ENCODE measurements around the gene CBX3. TPM values are rescaled to one million over a fixed set of nuclear protein-coding genes. Genes with fewer than 3 reads are reported as not detected.
A peak's percentile ranks its signal among the peaks of the same experiment; 100 is the strongest.

Gene CBX3
- total RNA-seq, 2 experiments from 2014 or later, result 214 to 215 TPM

DNA sequence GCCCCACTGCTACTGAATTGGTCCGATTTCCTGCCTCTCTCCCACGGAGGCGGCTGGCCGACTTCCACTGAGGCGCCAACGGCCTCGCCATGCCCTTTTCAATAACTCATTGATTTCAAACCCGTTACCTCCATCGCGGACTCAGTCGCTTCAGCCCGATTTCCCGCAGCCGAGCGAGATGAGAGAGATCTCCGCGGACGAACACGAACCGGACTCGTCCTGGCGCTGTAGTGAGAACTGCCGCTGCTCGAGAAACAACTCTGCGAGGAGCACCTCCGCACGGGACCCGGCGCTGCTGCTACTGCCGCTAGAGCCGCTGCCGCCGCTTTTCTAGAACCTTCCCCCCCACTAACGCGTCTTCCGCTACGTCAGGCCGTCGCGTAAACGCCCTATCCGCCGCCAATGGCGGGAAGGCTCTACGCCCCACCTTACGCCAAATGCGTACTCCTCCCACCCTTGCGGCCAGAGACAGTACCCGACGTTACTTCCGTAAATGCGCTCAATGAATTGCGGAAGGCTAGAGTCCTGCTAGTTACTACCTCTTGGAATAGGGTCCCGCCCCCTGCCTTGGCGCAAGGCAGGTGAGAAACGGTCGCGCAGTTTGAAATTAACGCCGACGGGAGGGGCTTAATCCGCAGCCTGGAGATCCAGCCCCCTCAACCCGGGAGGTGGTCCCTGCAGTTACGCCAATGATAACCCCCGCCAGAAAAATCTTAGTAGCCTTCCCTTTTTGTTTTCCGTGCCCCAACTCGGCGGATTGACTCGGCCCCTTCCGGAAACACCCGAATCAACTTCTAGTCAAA is 900 bp upstream of the CBX3 start, which contains the start of gene HNRNPA2B1:
TSS of gene HNRNPA2B1 (minus strand) at position 303 of the 803 bp plus-strand sequence. CDS start at position 134, 169 bp downstream.
- peaks cover 77% of the 10 kb centered on the region for H3K36me3 Mint-ChIP-seq (ENCODE audit: low read depth)
- H3K27ac Mint-ChIP-seq, result peak within 1 kb of the TSS; percentile 98
- H3K4me1 Mint-ChIP-seq, result peaks cover 41% of the 10 kb centered on the region
- no peaks in the 10 kb centered on the region for H3K27me3 Mint-ChIP-seq
- DNase-seq, result peak; percentile 98
- H3K9me3 Mint-ChIP-seq, result no peaks in the 10 kb centered on the region
- peak within 1 kb of the TSS; percentile 94 for H3K4me3 Mint-ChIP-seq
- ChIA-PET CTCF (interaction anchor here (1.0 to 4.9 kb wide), 8 partner anchors 49 to 305 kb away, joined by 3 to 29 read pairs (median 4); partner anchors contain the start of genes NFE2L3 and SNX10), POLR2A (interaction anchor here (0.5 to 13.1 kb wide), 32 partner anchors 8 to 342 kb away, joined by 3 to 406 read pairs (median 4); partner anchors contain the start of genes NFE2L3 and SNX10)

DNA sequence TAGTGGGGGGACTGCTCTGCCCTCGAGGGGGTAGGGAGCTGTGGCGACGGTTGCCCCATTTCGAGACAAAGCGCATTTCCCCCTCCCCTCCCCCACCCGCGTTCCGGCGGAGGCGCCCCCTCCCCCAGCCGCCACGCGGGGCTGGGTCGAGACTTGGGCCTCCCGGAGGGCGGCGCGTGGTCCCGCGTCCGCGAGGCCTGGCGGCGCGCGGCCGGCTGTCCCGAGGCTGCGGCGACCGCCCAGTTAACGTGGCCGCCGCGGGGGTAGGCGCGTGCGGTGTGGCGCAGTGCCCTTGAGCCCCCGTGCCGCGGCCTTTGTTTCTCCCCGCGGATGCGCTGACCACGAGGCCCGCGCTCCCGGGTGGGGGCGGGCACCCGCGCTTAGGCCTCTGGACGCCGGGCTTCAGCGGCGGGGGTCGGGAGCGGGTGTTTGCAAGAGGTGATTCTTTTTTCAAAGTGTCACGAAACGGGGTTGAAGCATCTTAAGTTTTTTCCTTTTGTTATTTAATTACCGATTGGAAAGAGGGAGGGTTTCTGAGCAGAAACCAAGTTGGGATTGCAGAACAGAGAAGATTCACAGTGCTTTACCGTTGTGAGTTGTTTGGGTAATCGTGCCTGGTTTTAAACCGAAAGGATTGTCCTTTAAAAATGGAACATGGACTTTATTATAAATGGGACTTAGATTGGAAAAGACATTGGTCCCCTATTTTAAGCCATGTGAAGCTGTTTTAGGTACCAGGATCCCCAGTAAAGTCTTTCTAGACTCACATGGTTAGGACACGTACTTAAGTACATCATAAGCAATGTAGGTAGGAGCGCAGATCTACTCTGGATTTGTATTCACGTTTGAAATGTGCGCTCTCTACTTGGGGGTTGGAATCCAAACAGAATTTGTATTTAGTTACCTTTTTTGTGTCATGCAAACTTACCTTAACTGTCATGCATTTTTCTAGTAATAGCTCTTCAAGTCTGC is 760 bp downstream of the CBX3 start:
- POLR2A ChIA-PET, result interaction anchor here (0.6 to 13.1 kb wide), 25 partner anchors 10 to 340 kb away, joined by 3 to 406 read pairs (median 5); partner anchors contain the start of genes NFE2L3 and SNX10
- peak; percentile 56 for DNase-seq
- no peaks in the 10 kb centered on the region for H3K27me3 Mint-ChIP-seq
- peaks cover 75% of the 10 kb centered on the region for H3K36me3 Mint-ChIP-seq (ENCODE audit: low read depth)
- peak overlapping the region; percentile 87 for H3K27ac Mint-ChIP-seq
- no peaks in the 10 kb centered on the region for H3K9me3 Mint-ChIP-seq
- H3K4me3 Mint-ChIP-seq, result peak overlapping the region; percentile 94
- peaks cover 39% of the 10 kb centered on the region for H3K4me1 Mint-ChIP-seq
- CTCF ChIA-PET, result interaction anchor here (1.0 to 1.9 kb wide), 8 partner anchors 10 to 305 kb away, joined by 3 to 9 read pairs (median 3); partner anchors contain the start of gene NFE2L3

DNA sequence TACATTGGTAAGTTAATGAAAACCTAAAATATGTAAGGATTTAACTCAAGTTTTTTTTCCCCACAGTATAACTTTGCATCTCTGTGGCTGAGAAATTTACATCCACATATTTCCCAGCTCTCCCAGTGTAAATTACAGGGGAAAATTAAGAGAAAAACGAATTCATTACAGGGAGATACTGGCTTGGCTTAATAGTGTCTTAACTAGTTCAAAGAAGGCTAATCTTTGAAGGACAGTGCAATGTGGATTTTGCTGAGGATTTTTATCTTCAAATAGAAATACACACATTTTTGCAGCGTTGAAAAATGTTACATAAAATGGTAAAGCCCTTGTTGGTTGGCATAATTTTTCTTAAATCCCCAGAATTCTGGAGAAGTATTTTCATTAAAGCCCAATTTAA is 1.5 kb downstream of the CBX3 start:
- DNase-seq, result no peak
- H3K27ac Mint-ChIP-seq, result peak overlapping the region; percentile 87
- H3K4me3 Mint-ChIP-seq, result peak overlapping the region; percentile 80
- H3K36me3 Mint-ChIP-seq (ENCODE audit: low read depth), result peaks cover 74% of the 10 kb centered on the region
- no peaks in the 10 kb centered on the region for H3K9me3 Mint-ChIP-seq
- ChIA-PET POLR2A (interaction anchor here (0.6 to 13.1 kb wide), 10 partner anchors 9 to 162 kb away, joined by 3 to 406 read pairs (median 26); partner anchors contain the start of genes NFE2L3 and SNX10), CTCF (interaction anchor here (1.0 to 1.9 kb wide), 3 partner anchors 51 to 153 kb away, joined by 3 to 9 read pairs (median 3); partner anchors contain the start of gene NFE2L3)
- H3K4me1 Mint-ChIP-seq, result peaks cover 38% of the 10 kb centered on the region
- no peaks in the 10 kb centered on the region for H3K27me3 Mint-ChIP-seq

DNA sequence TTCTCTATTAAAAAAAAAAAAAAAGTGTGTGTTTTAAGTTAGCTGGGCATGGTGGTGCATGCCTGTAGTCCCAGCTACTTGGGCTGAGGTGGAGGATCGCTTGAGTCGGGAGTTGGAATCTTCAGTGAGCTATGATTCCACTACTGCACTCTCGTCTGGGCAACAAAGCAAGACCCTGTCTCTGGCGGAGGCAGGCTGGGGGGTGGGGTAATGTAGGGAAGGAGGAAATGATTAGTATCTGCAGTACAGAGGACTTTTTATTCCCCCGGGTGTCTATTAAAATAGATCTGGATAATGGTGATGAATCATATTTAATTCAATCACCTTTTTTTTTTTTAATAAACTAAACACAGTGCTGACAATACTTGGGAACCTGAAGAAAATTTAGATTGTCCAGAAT is 6.5 kb downstream of the CBX3 start:
- POLR2A ChIA-PET, result interaction anchor here (1.6 to 5.6 kb wide), 2 partner anchors 14 to 19 kb away, joined by 5 to 69 read pairs; no protein-coding TSS in a partner anchor

DNA sequence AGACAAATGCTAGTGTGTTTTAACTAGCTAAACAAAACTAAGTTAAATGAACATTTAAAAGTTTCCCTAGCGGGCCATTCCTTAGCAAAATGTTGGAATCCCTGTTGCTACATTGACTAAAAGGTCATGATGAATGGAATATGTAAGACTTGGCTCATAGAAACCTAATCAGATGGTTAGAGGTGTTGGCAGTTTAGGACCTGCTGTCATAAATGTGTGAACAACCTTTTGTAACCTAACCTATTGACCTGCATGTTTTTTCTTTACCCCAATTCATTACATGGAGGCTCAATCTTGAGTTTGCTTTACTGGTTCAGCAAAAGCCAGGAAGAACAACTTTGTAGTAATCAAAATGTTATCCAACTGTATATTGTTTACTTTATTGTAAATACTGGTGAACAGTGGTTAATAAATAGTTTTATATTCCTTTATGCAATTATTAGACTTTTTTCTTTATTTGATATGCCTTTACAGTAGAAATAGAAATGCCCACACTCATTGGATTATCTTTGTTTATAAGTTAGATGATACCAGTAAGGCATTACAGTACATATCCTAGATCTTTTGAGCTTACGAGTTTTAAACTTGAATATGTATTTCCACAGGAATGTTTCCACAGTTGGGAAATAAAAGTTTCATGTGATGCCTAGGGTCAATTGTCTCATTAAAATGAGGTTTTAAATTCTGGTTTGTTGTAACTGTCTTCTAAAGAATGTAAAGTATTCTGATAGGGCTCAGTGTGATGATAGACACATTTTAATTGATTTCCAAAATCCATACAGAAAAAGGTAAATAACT is 11.6 kb downstream of the CBX3 start:
- no peaks in the 10 kb centered on the region for H3K27me3 Mint-ChIP-seq
- H3K4me3 Mint-ChIP-seq, result no peak overlapping the region
- no peaks in the 10 kb centered on the region for H3K9me3 Mint-ChIP-seq
- H3K27ac Mint-ChIP-seq, result no peak overlapping the region
- no peak for DNase-seq
- H3K36me3 Mint-ChIP-seq (ENCODE audit: low read depth), result peaks cover 54% of the 10 kb centered on the region
- CTCF ChIA-PET, result no interaction called here
- POLR2A ChIA-PET, result interaction anchor here (0.8 to 1.8 kb wide), 8 partner anchors 9 to 25 kb away, joined by 3 to 7 read pairs (median 4); partner anchors contain the start of gene CBX3
- peaks cover 29% of the 10 kb centered on the region for H3K4me1 Mint-ChIP-seq

More for the DNA sequence above, 6.5 kb downstream of the CBX3 start:
- Mint-ChIP-seq H3K36me3 (ENCODE audit: low read depth) (peaks cover 87% of the 10 kb centered on the region), H3K9me3 (no peaks in the 10 kb centered on the region), H3K27me3 (no peaks in the 10 kb centered on the region), H3K27ac (no peak overlapping the region), H3K4me1 (peaks cover 58% of the 10 kb centered on the region), H3K4me3 (no peak overlapping the region)
- CTCF ChIA-PET, result interaction anchor here (0.5 to 0.9 kb wide), 2 partner anchors 13 to 157 kb away, joined by 3 to 5 read pairs; no protein-coding TSS in a partner anchor
- DNase-seq, result no peak

DNA sequence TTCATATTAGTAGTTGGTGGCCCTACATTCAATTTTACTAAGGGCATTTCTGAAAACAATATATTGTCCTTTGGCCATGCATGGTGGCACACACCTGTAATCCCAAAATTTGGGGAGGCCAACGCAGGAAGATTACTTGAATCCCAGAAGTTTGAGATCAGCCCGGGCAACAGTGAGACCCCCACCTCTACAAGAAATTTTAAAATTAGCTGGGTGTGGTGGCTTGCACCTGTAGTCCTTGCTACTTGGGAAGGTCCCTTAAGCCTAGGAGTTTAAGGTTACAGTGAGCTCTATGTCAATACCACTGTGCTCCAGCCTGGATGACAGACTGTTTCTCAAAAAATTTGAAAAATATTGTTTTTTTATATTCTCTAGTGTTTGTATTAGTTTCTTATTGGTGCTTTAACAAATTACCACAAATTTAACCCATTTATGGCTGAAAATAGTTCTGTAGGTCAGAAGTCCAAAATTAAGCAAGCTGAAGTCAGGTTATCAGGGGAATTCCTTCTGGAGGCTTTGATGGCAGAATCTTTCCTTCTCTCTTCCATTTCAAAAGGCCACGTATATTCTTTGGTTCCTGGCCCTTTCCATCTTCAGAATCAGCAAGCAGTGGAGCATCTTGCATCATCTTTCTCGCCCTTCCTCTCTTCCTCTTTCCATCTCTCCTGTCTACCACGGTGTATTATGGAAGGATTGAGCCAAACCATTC is 12.4 kb downstream of the CBX3 start:
- no peaks in the 10 kb centered on the region for H3K27me3 Mint-ChIP-seq
- H3K27ac Mint-ChIP-seq, result no peak overlapping the region
- ChIA-PET POLR2A (interaction anchor here (1.0 to 1.8 kb wide), 7 partner anchors 8 to 450 kb away, joined by 3 to 7 read pairs (median 4); partner anchors contain the start of gene CBX3), CTCF (no interaction called here)
- peaks cover 29% of the 10 kb centered on the region for H3K4me1 Mint-ChIP-seq
- H3K36me3 Mint-ChIP-seq (ENCODE audit: low read depth), result peaks cover 50% of the 10 kb centered on the region
- H3K4me3 Mint-ChIP-seq, result no peak overlapping the region
- no peak for DNase-seq
- no peaks in the 10 kb centered on the region for H3K9me3 Mint-ChIP-seq

DNA sequence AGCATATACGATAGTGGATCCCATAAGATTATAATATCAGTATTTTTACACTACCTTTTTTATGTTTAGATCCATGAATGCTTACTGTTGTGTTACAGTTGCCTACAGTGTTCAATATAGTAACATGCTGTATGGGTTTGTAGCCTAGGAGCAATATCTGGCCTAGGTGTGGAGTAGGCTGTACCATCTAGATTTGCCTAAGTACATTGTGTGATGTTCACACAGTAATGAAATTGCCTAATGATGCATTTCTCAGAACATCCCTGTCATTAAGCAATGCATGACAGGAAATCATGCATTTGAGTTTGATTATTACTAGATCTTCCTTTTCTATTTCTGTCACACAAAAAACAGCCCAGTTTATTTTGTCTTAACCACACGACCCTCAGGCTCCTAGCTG is 14.5 kb downstream of the CBX3 start:
- POLR2A ChIA-PET, result interaction anchor here (1.4 kb wide), 1 partner anchor 15 kb away, joined by 4 read pairs; the partner anchor contains the start of gene CBX3
- H3K4me3 Mint-ChIP-seq, result no peak overlapping the region
- no peak overlapping the region for H3K27ac Mint-ChIP-seq
- CTCF ChIA-PET, result no interaction called here
- H3K27me3 Mint-ChIP-seq, result no peaks in the 10 kb centered on the region
- H3K4me1 Mint-ChIP-seq, result peaks cover 17% of the 10 kb centered on the region
- H3K36me3 Mint-ChIP-seq (ENCODE audit: low read depth), result peaks cover 31% of the 10 kb centered on the region
- no peak for DNase-seq
- H3K9me3 Mint-ChIP-seq, result no peaks in the 10 kb centered on the region

DNA sequence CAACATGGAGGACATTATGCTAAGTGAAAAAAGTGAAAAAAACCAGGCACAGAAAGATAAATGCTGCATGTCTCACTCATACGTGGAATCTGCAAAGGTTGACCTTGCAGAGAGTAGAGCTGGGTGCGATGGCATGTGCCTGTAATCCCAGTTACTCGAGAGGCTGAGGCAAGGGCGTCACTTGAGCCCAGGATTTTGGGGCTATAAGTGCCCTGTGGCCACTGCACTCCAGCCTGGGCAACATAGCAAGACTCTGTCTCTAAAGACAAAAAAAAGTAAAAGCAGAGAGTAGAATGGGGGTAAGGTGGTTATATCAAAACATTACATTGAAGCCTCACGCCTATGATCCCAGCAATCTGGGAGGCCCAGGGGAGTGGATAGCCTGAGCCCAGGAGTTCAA is 22.8 kb downstream of the CBX3 start:
- Mint-ChIP-seq H3K36me3 (ENCODE audit: low read depth) (no peaks in the 10 kb centered on the region), H3K4me1 (no peaks in the 10 kb centered on the region), H3K9me3 (no peaks in the 10 kb centered on the region), H3K27ac (no peak overlapping the region), H3K27me3 (peaks cover 13% of the 10 kb centered on the region), H3K4me3 (no peak overlapping the region)
- no peak for DNase-seq
- ChIA-PET CTCF (no interaction called here), POLR2A (no interaction called here)

DNA sequence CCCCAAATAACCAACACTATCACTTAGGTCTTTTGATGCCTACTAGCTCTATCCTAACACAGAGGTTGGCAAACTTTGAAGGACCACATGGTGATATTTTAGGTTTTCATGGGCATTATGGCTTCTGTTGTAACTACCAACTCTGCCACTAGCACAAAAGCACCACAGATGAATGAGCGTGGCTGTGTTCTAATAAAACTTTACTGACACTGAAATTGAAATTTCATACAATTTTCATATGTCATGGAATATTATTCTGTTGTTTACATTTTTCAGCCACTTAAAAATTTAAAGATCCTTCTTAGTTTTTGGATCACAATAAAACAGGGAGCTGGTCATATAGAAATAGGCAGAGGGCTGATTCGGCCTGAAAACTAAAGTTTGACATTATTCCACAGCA is 26.4 kb downstream of the CBX3 start:
- Mint-ChIP-seq H3K27ac (no peak overlapping the region), H3K4me1 (no peaks in the 10 kb centered on the region), H3K36me3 (ENCODE audit: low read depth) (no peaks in the 10 kb centered on the region), H3K4me3 (no peak overlapping the region), H3K9me3 (no peaks in the 10 kb centered on the region), H3K27me3 (peaks cover 20% of the 10 kb centered on the region)
- ChIA-PET POLR2A (no interaction called here), CTCF (no interaction called here)
- no peak for DNase-seq

DNA sequence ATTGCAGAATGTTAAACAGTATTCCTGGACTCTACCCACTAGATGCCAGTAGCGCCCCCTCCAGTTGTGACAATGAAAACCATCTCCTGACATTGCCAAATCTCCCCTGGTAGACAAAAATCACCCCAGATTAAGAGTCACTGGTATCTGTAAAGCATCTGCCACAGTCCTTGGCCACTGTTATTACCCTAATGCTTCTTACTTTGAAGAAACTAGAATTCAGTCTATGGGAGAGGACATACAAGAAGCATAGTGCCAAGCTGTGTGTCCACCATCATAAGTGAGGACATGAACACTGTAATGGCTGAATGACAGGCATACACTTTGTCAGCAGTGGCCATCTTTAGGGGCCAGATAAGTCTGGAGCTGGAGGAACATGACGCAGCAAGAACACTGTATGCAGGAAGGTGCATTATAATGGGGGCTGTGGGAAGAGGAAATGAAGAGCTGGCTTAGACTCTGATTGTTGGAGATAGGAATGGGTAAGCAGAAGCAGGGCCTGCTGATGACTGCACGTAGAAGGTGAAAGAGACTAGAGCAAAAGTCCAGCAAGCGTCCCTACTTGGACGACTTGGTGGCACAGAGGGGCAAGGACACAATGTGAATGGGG is 32.5 kb downstream of the CBX3 start:
- DNase-seq, result no peak
- Mint-ChIP-seq H3K4me3 (no peak overlapping the region), H3K27me3 (peaks cover 15% of the 10 kb centered on the region), H3K27ac (no peak overlapping the region), H3K4me1 (no peaks in the 10 kb centered on the region), H3K9me3 (no peaks in the 10 kb centered on the region), H3K36me3 (ENCODE audit: low read depth) (no peaks in the 10 kb centered on the region)
- CTCF ChIA-PET, result interaction anchor here (0.6 kb wide), 1 partner anchor 23 kb away, joined by 3 read pairs; no protein-coding TSS in a partner anchor
- POLR2A ChIA-PET, result no interaction called here
